K562 (cell line): ENCODE results near the gene PAF1. TPM values are rescaled to one million over a fixed set of nuclear protein-coding genes. Genes with fewer than 3 reads are reported as not detected.

Experiments
- ATAC-seq: fragments of 200-7000 bp; cut with Tn5 transposase; 3 replicates; pipeline ENCODE4 v1.9.1; 2020; ENCODE audit warnings: moderate library complexity
- BruUV-seq: library from RNA; stranded (reverse); fragments of 400-500 nt; replicated peaks from 2 replicates; lab custom pipeline; 2021; lab: Mats Ljungman, UMichigan
- CTCF ChIA-PET: fragments of 300-600 bp; formaldehyde crosslinking; extraction: SDS; loops from one replicate; lab custom pipeline; 2021; ENCODE audit warnings: low intra/inter-chr PET ratio; lab: Yijun Ruan, JAX
- POLR2A ChIA-PET: fragments of 300-600, 350-650 bp; sonication (Branson Sonifier 250); formaldehyde crosslinking; extraction: SDS; loops from one replicate; lab custom pipeline; 2021; ENCODE audit warnings: antibody characterized with exemption, inconsistent platforms; lab: Yijun Ruan, JAX
- DNase-seq, 4 experiments: peaks; one replicate each; pipeline versions ENCODE4 v3.0.0 to v3.0.0-alpha.2; 2011 to 2018; ENCODE audit warnings: low spot score in 3 of 4, mixed read lengths in 3 of 4; ENCODE audit errors: extremely low read depth in 1 of 4
- FAIRE-seq: peaks from 2 replicates; lab custom pipeline; 2011; peaks lifted over from hg19 to GRCh38; lab: Jason Lieb, UNC
- H2AFZ ChIP-seq: 2 replicates; pipeline ENCODE4 v1.6.0; 2011; ENCODE audit warnings: low read depth, low read length, control low read depth, inconsistent platforms
- H3K27ac ChIP-seq: fragments of 200-600 bp; 3 replicates; pipeline ENCODE4 v1.8.0; 2011; ENCODE audit warnings: low read depth, mild to moderate bottlenecking, control low read depth, inconsistent platforms, low read length, moderate library complexity, mixed read lengths; ENCODE audit errors: extremely low read depth
- H3K27me3 ChIP-seq, 2 experiments: fragments of 300-600 bp in 1 of 2; 2 replicates in 1 of 2; 3 replicates in 1 of 2; pipeline versions ENCODE4 v1.6.0 to v1.8.0; 2011; ENCODE audit warnings: inconsistent platforms in 2 of 2, low read length in 2 of 2, mild to moderate bottlenecking in 1 of 2, mixed read lengths in 1 of 2, moderate library complexity in 1 of 2; ENCODE audit not compliant: control insufficient read depth in 2 of 2, insufficient read depth in 2 of 2
- H3K36me3 ChIP-seq: fragments of 300-600 bp; 3 replicates; pipeline ENCODE4 v1.8.0; 2011; ENCODE audit warnings: mild to moderate bottlenecking, low read length, inconsistent platforms; ENCODE audit not compliant: control insufficient read depth, insufficient read depth
- H3K4me1 ChIP-seq, 2 experiments: fragments of 200-600 bp in 1 of 2; replicated peaks in 1 of 2; 2 replicates in 1 of 2; 3 replicates in 1 of 2; pipeline versions ENCODE4 v1.5.1 to v1.8.0; 2011; ENCODE audit warnings: inconsistent platforms in 2 of 2, low read length in 2 of 2, mild to moderate bottlenecking in 1 of 2, mixed read lengths in 1 of 2, moderate library complexity in 1 of 2; ENCODE audit not compliant: control insufficient read depth in 2 of 2, insufficient read depth in 2 of 2
- H3K4me2 ChIP-seq: 2 replicates; pipeline ENCODE4 v1.6.1; 2011; ENCODE audit warnings: low read length, control low read depth, inconsistent platforms, mixed read lengths; ENCODE audit not compliant: insufficient read depth
- H3K4me3 ChIP-seq: fragments of 200-600 bp; sonication (generic), shearing (Covaris generic); 2 replicates; pipeline ENCODE4 v1.5.1; 2016; ENCODE audit warnings: control low read depth, inconsistent platforms
- H3K79me2 ChIP-seq: fragments of 200-600 bp; 3 replicates; pipeline ENCODE4 v1.8.0; 2011; ENCODE audit warnings: low read length, inconsistent platforms; ENCODE audit not compliant: control insufficient read depth, insufficient read depth
- H3K9ac ChIP-seq, 2 experiments: 2 replicates each; pipeline versions ENCODE4 v1.6.0 to v1.6.1; 2011; ENCODE audit warnings: low read depth in 2 of 2, low read length in 2 of 2, control low read depth in 1 of 2, inconsistent platforms in 1 of 2, mild to moderate bottlenecking in 1 of 2, mixed read lengths in 1 of 2; ENCODE audit not compliant: insufficient read depth in 1 of 2
- H3K9me1 ChIP-seq: one replicate; pipeline ENCODE4 v1.6.0; 2011; ENCODE audit warnings: inconsistent platforms, mild to moderate bottlenecking, low read length, moderate library complexity; ENCODE audit not compliant: control insufficient read depth, insufficient read depth
- H3K9me3 ChIP-seq: replicated peaks from 2 replicates; pipeline ENCODE4 v1.5.1; 2011; ENCODE audit warnings: low read depth, low read length, inconsistent platforms; ENCODE audit not compliant: control insufficient read depth, insufficient read depth
- H4K20me1 ChIP-seq: replicated peaks from 2 replicates; pipeline ENCODE4 v1.6.1; 2011; ENCODE audit warnings: low read length, inconsistent platforms, mixed read lengths; ENCODE audit not compliant: control insufficient read depth, insufficient read depth
- CBX1 ChIP-seq: sonication (generic); IDR thresholded peaks from 2 replicates; pipeline ENCODE4 v1.6.1; 2016; ENCODE audit warnings: antibody characterized with exemption, low read depth, mild to moderate bottlenecking
- E2F3 ChIP-seq: fragments of 250-450 bp; sonication (Bioruptor Pico); IDR thresholded peaks from 2 replicates; pipeline ENCODE4 v1.4.0; 2020; ENCODE audit warnings: mild to moderate bottlenecking
- EZH2 ChIP-seq: IDR thresholded peaks from 2 replicates; pipeline ENCODE4 v1.6.1; 2012; ENCODE audit warnings: low read depth, mild to moderate bottlenecking, inconsistent platforms, low read length, borderline replicate concordance
- FOXJ2 ChIP-seq: fragments of 200-800 bp; sonication (Bioruptor generic); IDR thresholded peaks from 2 replicates; pipeline ENCODE4 v1.6.1; 2016; ENCODE audit warnings: missing genetic modification characterization, missing compliant biosample characterization
- GMEB1 ChIP-seq: fragments of 250-450 bp; sonication (Bioruptor Pico); IDR thresholded peaks from 2 replicates; pipeline ENCODE4 v1.4.0; 2020; ENCODE audit warnings: mild to moderate bottlenecking
- HSF4 ChIP-seq: fragments of 250-450 bp; sonication (Bioruptor Pico); IDR thresholded peaks from 2 replicates; pipeline ENCODE4 v2.1.2; 2022; ENCODE audit warnings: mild to moderate bottlenecking, moderate library complexity, borderline replicate concordance
- ILK ChIP-seq: fragments of 450-650 bp; IDR thresholded peaks from 2 replicates; pipeline ENCODE4 v1.6.1; 2016; ENCODE audit warnings: missing genetic modification characterization, low read depth, mild to moderate bottlenecking, missing compliant biosample characterization, moderate library complexity, borderline replicate concordance
- MYBL2 ChIP-seq, 2 experiments: fragments of 450-650 bp in 1 of 2; sonication (generic) in 1 of 2; formaldehyde crosslinking in 1 of 2; IDR thresholded peaks; 2 replicates each; pipeline versions ENCODE4 v1.6.1 to v1.8.1; 2017 to 2022; ENCODE audit warnings: borderline replicate concordance in 1 of 2, inconsistent platforms in 1 of 2, low read depth in 1 of 2, mild to moderate bottlenecking in 1 of 2, missing genetic modification reagents in 1 of 2, moderate library complexity in 1 of 2
- NRF1 ChIP-seq, 2 experiments: fragments of 450-650 bp; IDR thresholded peaks in 1 of 2; conservative IDR thresholded peaks in 1 of 2; 2 replicates each; pipeline ENCODE4 v1.6.1; 2014; ENCODE audit warnings: mild to moderate bottlenecking in 2 of 2
- ZBTB12 ChIP-seq: fragments of 250-450 bp; sonication (Bioruptor Pico); IDR thresholded peaks from 2 replicates; pipeline ENCODE4 v1.4.0; 2020
- ZNF316 ChIP-seq: fragments of 450-650 bp; IDR thresholded peaks from 2 replicates; pipeline ENCODE4 v1.6.1; 2016
- ZNF79 ChIP-seq: fragments of 250-450 bp; sonication (Bioruptor Pico); IDR thresholded peaks from 2 replicates; pipeline ENCODE4 v1.4.0; 2020; ENCODE audit warnings: low read depth, mild to moderate bottlenecking, moderate library complexity
- WGBS: fragments of 100-300 bp; shearing (Covaris generic); methylation state at CpG from one replicate; pipeline ENCODE4 v1.1.6; 2016; ENCODE audit warnings: low coverage, mixed read lengths; ENCODE audit not compliant: insufficient coverage; ENCODE audit errors: missing lambda C conversion rate; 5-methylcytosine and 5-hydroxymethylcytosine counted together
- in situ Hi-C: fragments of 300-500 bp; cut with MboI; formaldehyde crosslinking; loops from 4 replicates; pipeline ENCODE4 v1.15.0; 2018; ENCODE audit warnings: inconsistent platforms, mixed read lengths
- intact Hi-C: fragments of 100-400 bp; cut with micrococcal nuclease; formaldehyde crosslinking; loops from 2 replicates; pipeline ENCODE4 v1.14.2; 2022
- polyA plus RNA-seq, 8 experiments: library from polyadenylated mRNA; depleted of rRNA in 4 of 8; stranded (reverse) in 5 of 8; unstranded in 3 of 8; fragments of >200 nt; fragmentation: Nextera tagmentation in 2 of 8; fragmentation: Illumina TruSeq in 1 of 8; extraction: Ambion mirVana in 2 of 8; extraction: Trizol in 1 of 8; gene quantifications; 2 replicates each; pipeline versions ENCODE4 v1.2.1 to v1.2.3, GENCODE V29; 2011 to 2014; ENCODE audit warnings: inconsistent platforms in 1 of 8, missing spikeins in 1 of 8
- total RNA-seq, 7 experiments: library from RNA; depleted of rRNA in 6 of 7; stranded (reverse); fragments of >200 nt in 6 of 7; fragmentation: Illumina TruSeq in 2 of 7; extraction: Trizol in 2 of 7; gene quantifications; 2 replicates each; pipeline versions ENCODE4 v1.2.1 to v1.2.3, GENCODE V29; 2011 to 2021; ENCODE audit warnings: low replicate concordance in 1 of 7

The PAF1 gene
- total and polyA plus RNA-seq, 9 of the 15 experiments (the other 6 are each of a cell fraction or from before 2014, with no cell fraction given): 1.5 to 45.0 (median 33.8) TPM

GRCh38 chr19:39355253-39355652 lies 35.7 kb downstream of the PAF1 start:
- 77% methylated on average over 5 of the region's 5 CpGs for WGBS

GRCh38 chr19:39352381-39353255 lies 38.3 kb downstream of the PAF1 start:
- in situ Hi-C loops: no loop called here
- Histone ChIP-seq H3K36me3 (peaks cover 87% of the 10 kb centered on the region), H3K4me2 (no peak overlapping the region), H4K20me1 (peaks cover 22% of the 10 kb centered on the region), H3K4me3 (no peak overlapping the region), H3K9me3 (no peaks in the 10 kb centered on the region), H3K27me3 (no peaks in the 10 kb centered on the region), H3K9ac (no peak overlapping the region; a peak in 1 of 4 replicates), H3K9me1 (peaks cover 6% of the 10 kb centered on the region), H3K79me2 (peaks cover 66% of the 10 kb centered on the region), H2AFZ (no peak overlapping the region), H3K27ac (no peak overlapping the region), H3K4me1 (peaks cover 25 to 64% of the 10 kb centered on the region in 2 experiments)
- DNase-seq: peak in 1 of 4 experiments; percentile 34
- peak; percentile 58 for FAIRE-seq
- ATAC-seq: no peak
- ChIA-PET POLR2A (interaction anchor here (0.6 to 0.8 kb wide), 3 partner anchors 39 to 574 kb away, joined by 3 read pairs; partner anchors contain the start of gene ACP7), CTCF (no interaction called here)
- WGBS: 58% methylated on average over 12 of the region's 12 CpGs
- intact Hi-C loops: no loop called here
- no TSS peak for BruUV-seq
- TF ChIP-seq FOXJ2 (tag): no peak
- TF ChIP-seq ZBTB12 (CRISPR knock-in tag): no peak
- TF ChIP-seq ZNF316: peak; percentile 58
- no peak for TF ChIP-seq HSF4
- TF ChIP-seq MYBL2 (IDR thresholded peaks at IDR 0.05; ENCODE audit: low read depth): no peak
- no peak for TF ChIP-seq MYBL2 (CRISPR knock-in tag; IDR thresholded peaks at IDR 0.05; ENCODE audit: borderline replicate concordance)
- no peak for TF ChIP-seq GMEB1
- TF ChIP-seq E2F3 (CRISPR knock-in tag): no peak
- TF ChIP-seq ZNF79 (CRISPR knock-in tag): no peak
- no peak for TF ChIP-seq CBX1

More at GRCh38 chr19:39355253-39355652, 35.7 kb downstream of the PAF1 start:
- no peak overlapping the region for H2AFZ ChIP-seq
- in situ Hi-C loops: no loop called here
- FAIRE-seq (no peak), DNase-seq (no peak), ATAC-seq (no peak)
- H4K20me1 ChIP-seq: peaks cover 13% of the 10 kb centered on the region; the same call in 1 of the 2 replicates
- TF ChIP-seq NRF1 (conservative IDR thresholded peaks at IDR 0.05 in 1 of 2, IDR thresholded peaks at IDR 0.05 in 1 of 2) (no peak), ILK (tag) (no peak), EZH2 (no peak)
- H3K4me1 ChIP-seq: peaks cover 15 to 43% of the 10 kb centered on the region in 2 experiments
- no peaks in the 10 kb centered on the region for H3K9me1 ChIP-seq
- no peaks in the 10 kb centered on the region for H3K27me3 ChIP-seq
- no peak overlapping the region for H3K4me3 ChIP-seq
- peaks cover 61% of the 10 kb centered on the region for H3K79me2 ChIP-seq
- ChIA-PET CTCF (no interaction called here), POLR2A (interaction anchor here (0.9 to 2.4 kb wide), 5 partner anchors 8 to 200 kb away, joined by 3 to 10 read pairs (median 5); no protein-coding TSS in a partner anchor)
- no peaks in the 10 kb centered on the region for H3K9me3 ChIP-seq
- no peak overlapping the region for H3K4me2 ChIP-seq
- H3K27ac ChIP-seq: no peak overlapping the region; the same call in 2 of the 3 replicates
- intact Hi-C loops: no loop called here
- BruUV-seq: no TSS peak
- H3K36me3 ChIP-seq: peaks cover 85% of the 10 kb centered on the region
- peak overlapping the region in 1 of 2 experiments; percentile 11; a peak in 1 of 4 replicates for H3K9ac ChIP-seq
